ENCODE results near the gene MADCAM1. TPM values are rescaled to one million over a fixed set of nuclear protein-coding genes. Genes with fewer than 3 reads are reported as not detected.
"Not testable (repeated sequence)": the region's sequence is repeated elsewhere in the genome, so short reads cannot be mapped to it uniquely, and the experiment has no call there.

The MADCAM1 gene
- total RNA-seq, 5 donors from 2014 or later (not counting 1 experiment from before 2014, with no cell fraction given), result 0.40 to 1.6 (median 1.4) TPM

GRCh38 chr19:481100-481499, 15.2 kb upstream of the MADCAM1 start:
- Mint-ChIP-seq H3K4me1 (peaks cover 5 to 20% (median 10%) of the 10 kb centered on the region in 3 donors), H3K27me3 (peaks cover 3 to 15% of the 10 kb centered on the region in 2 donors), H3K4me3 (peak overlapping the region in 1 of 3 donors; percentile 67), H3K9me3 (peaks cover 5 to 13% (median 6%) of the 10 kb centered on the region in 3 donors), H3K27ac (peak overlapping the region in 1 of 2 donors; percentile 34)
- H3K27ac ChIP-seq (ENCODE audit: low read length); DNase-seq; H3K36me3 Mint-ChIP-seq; H3K36me3 ChIP-seq (ENCODE audit: control insufficient read depth in 2 of 2, extremely low read depth in 1 of 2, insufficient read depth in 1 of 2, low read length in 1 of 2); H3K9me3 ChIP-seq; H3K4me1 ChIP-seq (ENCODE audit: control insufficient read depth in 1 of 2, extremely low read depth in 1 of 2, insufficient read depth in 2 of 2, low read length in 2 of 2); H3K4me3 ChIP-seq (ENCODE audit: control insufficient read depth in 1 of 2, extremely low read depth in 1 of 2, low read length in 1 of 2); POLR2A ChIA-PET; ATAC-seq (replicated peaks in 1 of 4): not testable (repeated sequence)
- peaks cover 3 to 42% of the 10 kb centered on the region in 2 experiments for H3K27me3 ChIP-seq (replicated peaks in 1 of 2; ENCODE audit: control insufficient read depth in 2 of 2, extremely low read depth in 1 of 2, insufficient read depth in 2 of 2, low read length in 1 of 2)
- CTCF ChIA-PET, result interaction anchor here in 1 of 2 donors (0.6 kb wide), 1 partner anchor 36 kb away, joined by 4 read pairs; no protein-coding TSS in a partner anchor
- WGBS (ENCODE audit: insufficient coverage), result 94% methylated on average over 3 of the region's 3 CpGs

- Mint-ChIP-seq H3K27ac (peak overlapping the region in 1 of 2 donors; percentile 23), H3K4me3 (no peak overlapping the region), H3K27me3 (peaks cover 3 to 18% of the 10 kb centered on the region in 2 donors), H3K36me3 (no peaks in the 10 kb centered on the region), H3K4me1 (peaks cover 5 to 20% (median 10%) of the 10 kb centered on the region in 3 donors), H3K9me3 (peaks cover 5 to 13% (median 6%) of the 10 kb centered on the region in 3 donors)
- no peak overlapping the region for H3K4me3 ChIP-seq (ENCODE audit: control insufficient read depth in 1 of 2, extremely low read depth in 1 of 2, low read length in 1 of 2)
- CTCF ChIA-PET, result no interaction called here
- no peak for ATAC-seq (replicated peaks in 1 of 4)
- H3K36me3 ChIP-seq (ENCODE audit: control insufficient read depth in 2 of 2, extremely low read depth in 1 of 2, insufficient read depth in 1 of 2, low read length in 1 of 2), result no peaks in the 10 kb centered on the region
- DNase-seq, result no peak
- H3K4me1 ChIP-seq (ENCODE audit: control insufficient read depth in 1 of 2, extremely low read depth in 1 of 2, insufficient read depth in 2 of 2, low read length in 2 of 2), result peaks cover 0 to 7% of the 10 kb centered on the region in 2 experiments
- H3K27ac ChIP-seq (ENCODE audit: low read length), result no peak overlapping the region
- POLR2A ChIA-PET, result no interaction called here
- no peaks in the 10 kb centered on the region for H3K9me3 ChIP-seq
- H3K27me3 ChIP-seq (replicated peaks in 1 of 2; ENCODE audit: control insufficient read depth in 2 of 2, extremely low read depth in 1 of 2, insufficient read depth in 2 of 2, low read length in 1 of 2), result peaks cover 3 to 42% of the 10 kb centered on the region in 2 experiments
- 64% methylated on average over 20 of the region's 20 CpGs for WGBS (ENCODE audit: insufficient coverage)
These were observed 13.9 kb upstream of the MADCAM1 start for GRCh38 chr19:482186-483041.

- DNase-seq, result no peak
- Mint-ChIP-seq H3K27me3 (peaks cover 3 to 18% of the 10 kb centered on the region in 2 donors), H3K27ac (no peak overlapping the region), H3K4me1 (peaks cover 11 to 25% (median 13%) of the 10 kb centered on the region in 3 donors), H3K4me3 (no peak overlapping the region), H3K9me3 (peaks cover 5 to 13% (median 6%) of the 10 kb centered on the region in 3 donors), H3K36me3 (no peaks in the 10 kb centered on the region)
- 65% methylated on average over 19 of the region's 21 CpGs for WGBS (ENCODE audit: insufficient coverage)
- Histone ChIP-seq H3K36me3 (ENCODE audit: control insufficient read depth in 2 of 2, extremely low read depth in 1 of 2, insufficient read depth in 1 of 2, low read length in 1 of 2) (no peaks in the 10 kb centered on the region), H3K4me1 (ENCODE audit: control insufficient read depth in 1 of 2, extremely low read depth in 1 of 2, insufficient read depth in 2 of 2, low read length in 2 of 2) (peaks cover 0 to 13% of the 10 kb centered on the region in 2 experiments), H3K9me3 (no peaks in the 10 kb centered on the region), H3K27ac (ENCODE audit: low read length) (no peak overlapping the region), H3K4me3 (ENCODE audit: control insufficient read depth in 1 of 2, extremely low read depth in 1 of 2, low read length in 1 of 2) (no peak overlapping the region), H3K27me3 (replicated peaks in 1 of 2; ENCODE audit: control insufficient read depth in 2 of 2, extremely low read depth in 1 of 2, insufficient read depth in 2 of 2, low read length in 1 of 2) (peaks cover 3 to 34% of the 10 kb centered on the region in 2 experiments)
- ATAC-seq (replicated peaks in 1 of 4), result no peak
- POLR2A ChIA-PET, result no interaction called here
- CTCF ChIA-PET, result no interaction called here
These were observed 12.8 kb upstream of the MADCAM1 start for GRCh38 chr19:483332-484072.

GRCh38 chr19:484494-484893, 11.8 kb upstream of the MADCAM1 start:
- no peaks in the 10 kb centered on the region for H3K36me3 ChIP-seq (ENCODE audit: control insufficient read depth in 2 of 2, extremely low read depth in 1 of 2, insufficient read depth in 1 of 2, low read length in 1 of 2)
- Mint-ChIP-seq H3K36me3 (no peaks in the 10 kb centered on the region), H3K27ac (no peak overlapping the region), H3K9me3 (peaks cover 5 to 13% (median 6%) of the 10 kb centered on the region in 3 donors), H3K4me3 (no peak overlapping the region), H3K27me3 (peaks cover 3 to 18% of the 10 kb centered on the region in 2 donors), H3K4me1 (peaks cover 12 to 26% (median 14%) of the 10 kb centered on the region in 3 donors)
- ATAC-seq (replicated peaks in 1 of 4) (no peak), DNase-seq (no peak)
- ChIA-PET CTCF (no interaction called here), POLR2A (no interaction called here)
- peaks cover 0 to 15% of the 10 kb centered on the region in 2 experiments for H3K4me1 ChIP-seq (ENCODE audit: control insufficient read depth in 1 of 2, extremely low read depth in 1 of 2, insufficient read depth in 2 of 2, low read length in 2 of 2)
- H3K27ac ChIP-seq (ENCODE audit: low read length), result no peak overlapping the region
- peaks cover 3 to 34% of the 10 kb centered on the region in 2 experiments for H3K27me3 ChIP-seq (replicated peaks in 1 of 2; ENCODE audit: control insufficient read depth in 2 of 2, extremely low read depth in 1 of 2, insufficient read depth in 2 of 2, low read length in 1 of 2)
- H3K9me3 ChIP-seq, result no peaks in the 10 kb centered on the region
- no peak overlapping the region for H3K4me3 ChIP-seq (ENCODE audit: control insufficient read depth in 1 of 2, extremely low read depth in 1 of 2, low read length in 1 of 2)
- 56% methylated on average over 9 of the region's 15 CpGs for WGBS (ENCODE audit: insufficient coverage)

GRCh38 chr19:485077-485476, 11.2 kb upstream of the MADCAM1 start:
- ATAC-seq (replicated peaks in 1 of 4), result no peak
- no peak overlapping the region for H3K27ac ChIP-seq (ENCODE audit: low read length)
- Mint-ChIP-seq H3K4me1 (peaks cover 10 to 26% (median 16%) of the 10 kb centered on the region in 3 donors), H3K27ac (no peak overlapping the region), H3K4me3 (no peak overlapping the region), H3K36me3 (no peaks in the 10 kb centered on the region), H3K27me3 (peaks cover 3 to 18% of the 10 kb centered on the region in 2 donors), H3K9me3 (peaks cover 5 to 10% (median 6%) of the 10 kb centered on the region in 3 donors)
- peaks cover 0 to 15% of the 10 kb centered on the region in 2 experiments for H3K4me1 ChIP-seq (ENCODE audit: control insufficient read depth in 1 of 2, extremely low read depth in 1 of 2, insufficient read depth in 2 of 2, low read length in 2 of 2)
- no peak for DNase-seq
- no peaks in the 10 kb centered on the region for H3K36me3 ChIP-seq (ENCODE audit: control insufficient read depth in 2 of 2, extremely low read depth in 1 of 2, insufficient read depth in 1 of 2, low read length in 1 of 2)
- POLR2A ChIA-PET, result no interaction called here
- no peaks in the 10 kb centered on the region for H3K9me3 ChIP-seq
- WGBS (ENCODE audit: insufficient coverage), result 86% methylated on average over 19 of the region's 22 CpGs
- CTCF ChIA-PET, result no interaction called here
- H3K27me3 ChIP-seq (replicated peaks in 1 of 2; ENCODE audit: control insufficient read depth in 2 of 2, extremely low read depth in 1 of 2, insufficient read depth in 2 of 2, low read length in 1 of 2), result peaks cover 3 to 34% of the 10 kb centered on the region in 2 experiments
- no peak overlapping the region for H3K4me3 ChIP-seq (ENCODE audit: control insufficient read depth in 1 of 2, extremely low read depth in 1 of 2, low read length in 1 of 2)

DNA sequence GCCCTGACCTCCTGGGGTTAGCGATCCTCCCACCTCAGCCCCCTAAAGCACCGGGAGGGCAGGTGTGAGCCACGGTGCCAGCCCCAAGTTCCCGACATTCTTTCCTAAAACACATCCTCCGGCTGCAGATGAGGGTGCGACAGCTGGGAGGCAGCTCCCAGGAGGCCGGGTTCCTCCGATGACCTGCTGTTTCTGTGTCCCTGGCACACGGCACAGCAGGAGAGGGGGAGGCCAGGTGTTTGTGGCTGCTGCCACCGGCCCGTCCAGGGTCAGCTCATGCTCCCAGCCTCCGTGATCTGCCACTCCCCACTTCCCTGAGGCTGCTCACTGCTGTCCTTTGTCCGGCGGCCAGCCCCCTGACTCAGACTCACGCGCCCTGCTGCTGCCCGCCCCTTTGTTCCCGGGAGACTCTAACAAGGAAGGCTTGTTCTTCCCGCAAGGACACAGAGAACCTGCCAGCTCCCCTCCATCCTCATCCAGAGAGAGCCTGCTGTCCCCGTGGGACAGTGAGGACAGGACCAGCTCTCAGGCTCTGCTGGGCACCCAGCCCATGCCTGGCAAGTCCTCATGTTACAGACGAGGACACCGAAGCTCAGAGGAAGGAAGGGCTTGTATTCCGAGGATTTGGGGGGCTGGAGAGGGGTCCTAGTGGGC, 10.6 kb upstream of the MADCAM1 start:
- Mint-ChIP-seq H3K4me1 (peaks cover 10 to 21% (median 11%) of the 10 kb centered on the region in 3 donors), H3K27ac (no peak overlapping the region), H3K9me3 (peaks cover 1 to 4% (median 2%) of the 10 kb centered on the region in 3 donors), H3K36me3 (no peaks in the 10 kb centered on the region), H3K4me3 (no peak overlapping the region), H3K27me3 (peaks cover 3 to 18% of the 10 kb centered on the region in 2 donors)
- ATAC-seq (replicated peaks in 1 of 4) (no peak), DNase-seq (no peak)
- WGBS (ENCODE audit: insufficient coverage), result 58% methylated on average over 13 of the region's 23 CpGs
- H3K4me1 ChIP-seq (ENCODE audit: control insufficient read depth in 1 of 2, extremely low read depth in 1 of 2, insufficient read depth in 2 of 2, low read length in 2 of 2), result peaks cover 0 to 13% of the 10 kb centered on the region in 2 experiments
- peaks cover 3 to 34% of the 10 kb centered on the region in 2 experiments for H3K27me3 ChIP-seq (replicated peaks in 1 of 2; ENCODE audit: control insufficient read depth in 2 of 2, extremely low read depth in 1 of 2, insufficient read depth in 2 of 2, low read length in 1 of 2)
- H3K9me3 ChIP-seq, result no peaks in the 10 kb centered on the region
- ChIA-PET CTCF (no interaction called here), POLR2A (no interaction called here)
- no peaks in the 10 kb centered on the region for H3K36me3 ChIP-seq (ENCODE audit: control insufficient read depth in 2 of 2, extremely low read depth in 1 of 2, insufficient read depth in 1 of 2, low read length in 1 of 2)
- no peak overlapping the region for H3K4me3 ChIP-seq (ENCODE audit: control insufficient read depth in 1 of 2, extremely low read depth in 1 of 2, low read length in 1 of 2)
- no peak overlapping the region for H3K27ac ChIP-seq (ENCODE audit: low read length)

Measured in T-cell (primary cell).